ENCODE measurements around the gene RPS2.

The RPS2 gene

DNA sequence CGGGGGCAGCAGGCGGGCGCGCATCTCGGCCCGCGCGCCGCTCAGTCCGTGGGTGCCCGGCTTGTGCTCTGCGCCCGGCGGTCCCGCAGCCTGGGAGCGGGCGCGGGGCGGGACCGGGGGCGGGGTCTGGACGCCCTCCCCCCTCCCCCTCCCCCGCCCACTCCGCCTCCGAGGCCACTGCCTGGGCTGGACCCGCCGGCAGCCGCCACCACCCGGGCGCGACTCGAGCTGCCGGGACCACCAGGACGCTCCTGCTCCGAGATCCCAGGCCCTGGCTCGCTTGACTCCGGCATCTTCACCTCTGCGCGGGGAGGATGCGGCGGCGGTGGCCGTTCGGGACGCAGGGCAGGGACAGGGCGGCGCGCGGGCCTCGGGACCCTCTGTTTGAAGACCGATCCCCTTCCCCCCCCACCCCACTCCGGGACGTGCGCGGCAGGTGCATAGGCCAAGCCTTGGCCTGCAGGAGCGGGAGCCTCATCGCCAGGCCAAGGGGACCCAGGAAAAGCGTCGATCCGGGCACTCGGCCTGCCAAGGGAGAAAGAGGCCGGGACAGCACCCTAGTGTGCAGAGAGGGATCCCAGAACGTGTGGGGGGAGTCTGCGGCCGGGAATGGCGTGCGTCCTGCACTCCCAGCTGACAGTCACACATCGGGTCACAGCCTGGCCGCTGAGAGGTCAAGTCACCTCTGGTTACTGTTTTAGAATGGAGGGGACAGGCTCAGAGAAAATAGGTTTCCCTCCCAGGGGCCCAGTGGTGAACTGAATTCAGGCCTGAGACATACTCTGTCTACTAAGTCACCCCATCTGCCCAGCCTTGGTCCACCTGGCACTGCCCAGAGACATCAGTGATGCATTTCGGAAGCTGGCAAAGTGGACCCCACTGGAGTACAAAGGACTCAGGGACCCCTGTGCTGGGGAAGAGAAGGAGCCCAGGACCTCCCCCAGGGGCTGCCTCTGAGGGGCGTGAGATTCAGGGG, 46.0 kb downstream of the RPS2 start, which contains the start of gene HS3ST6:
Gene HS3ST6, minus strand, starts transcription at position 65 of the 976 bp plus-strand sequence. CDS start 92 bp downstream, outside the sequence.
- H3K9me3 Mint-ChIP-seq = no peaks in the 10 kb centered on the region
- no peak within 1 kb of the TSS for H3K27ac Mint-ChIP-seq
- peaks cover 63 to 81% of the 10 kb centered on the region in 2 donors for H3K27me3 Mint-ChIP-seq
- no peak within 1 kb of the TSS for H3K4me3 Mint-ChIP-seq
- no peaks in the 10 kb centered on the region for H3K4me1 Mint-ChIP-seq (ENCODE audit: low read depth in 2 of 2)
- DNase-seq (no peak), ATAC-seq (replicated peaks) (no peak)
- no peaks in the 10 kb centered on the region for H3K36me3 Mint-ChIP-seq (ENCODE audit: insufficient read depth)

DNA sequence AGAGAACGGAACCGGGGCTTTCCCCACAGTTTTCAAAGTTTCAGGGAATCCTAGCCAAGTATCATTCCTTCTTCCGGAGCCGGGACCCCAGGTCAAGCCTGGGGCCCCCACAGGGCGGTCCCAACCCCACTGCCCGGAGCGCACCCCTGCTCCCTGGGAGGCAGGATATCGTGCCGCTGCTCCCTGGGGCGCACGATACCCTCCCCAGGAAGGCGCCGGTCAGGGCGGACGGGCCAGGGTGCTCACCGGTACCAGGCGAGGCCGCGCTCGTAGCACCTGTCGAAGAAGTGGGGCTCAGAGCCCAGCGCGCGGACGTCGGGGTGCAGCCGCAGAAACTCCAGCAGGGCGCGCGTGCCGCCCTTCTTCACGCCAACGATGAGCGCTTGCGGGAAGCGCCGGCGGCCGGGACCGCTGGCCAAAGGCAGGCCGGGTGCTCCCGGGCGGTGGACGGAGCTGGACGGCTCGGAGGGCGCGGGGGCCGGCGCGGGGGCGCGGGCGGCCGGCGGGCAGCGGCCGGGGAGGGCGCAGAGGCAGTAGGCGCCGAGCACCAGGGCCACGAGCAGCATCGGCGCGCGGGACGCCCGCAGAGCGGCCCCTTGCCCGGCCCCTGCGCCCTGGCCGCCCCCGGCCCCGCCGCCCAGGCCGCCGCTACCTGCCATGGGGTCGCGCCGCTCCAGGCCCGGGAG, 46.8 kb downstream of the RPS2 start:
- Mint-ChIP-seq H3K4me3 (no peak overlapping the region), H3K4me1 (ENCODE audit: low read depth in 2 of 2) (no peaks in the 10 kb centered on the region), H3K27ac (no peak overlapping the region), H3K27me3 (peaks cover 57 to 78% of the 10 kb centered on the region in 2 donors), H3K9me3 (no peaks in the 10 kb centered on the region), H3K36me3 (ENCODE audit: insufficient read depth) (no peaks in the 10 kb centered on the region)
- DNase-seq (no peak), ATAC-seq (replicated peaks) (no peak)

DNA sequence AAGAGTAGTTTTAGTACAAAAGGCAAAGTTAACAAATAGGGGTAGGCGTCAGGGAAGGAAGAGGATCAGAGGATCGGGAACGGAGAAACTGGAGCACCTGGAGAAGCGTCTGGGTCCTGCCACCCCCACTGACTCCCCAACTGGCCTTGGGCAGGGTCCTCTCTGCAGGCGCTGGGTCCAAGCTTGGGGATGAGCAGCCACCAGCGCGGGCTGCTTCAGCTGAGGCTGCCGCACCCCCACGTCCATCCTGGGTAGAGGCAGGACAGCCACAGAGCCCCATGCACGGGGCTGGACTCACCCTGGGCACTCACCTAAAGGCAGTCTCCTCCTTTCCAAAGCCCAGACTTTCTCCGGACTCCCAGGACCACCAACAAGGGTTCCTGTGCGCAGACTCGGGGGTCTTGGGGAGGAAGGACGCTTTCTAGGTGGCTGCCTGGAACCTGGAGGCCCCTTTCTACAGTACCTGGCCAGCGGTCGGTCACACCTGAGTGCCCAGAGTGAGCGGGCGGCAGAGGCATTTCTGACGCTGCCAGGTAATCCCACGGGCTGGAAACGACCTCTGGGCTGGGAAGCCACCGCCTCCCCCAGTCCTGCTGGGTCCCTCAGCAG, 47.5 kb downstream of the RPS2 start:
- ATAC-seq (replicated peaks) = no peak
- Mint-ChIP-seq H3K27me3 (peaks cover 50 to 75% of the 10 kb centered on the region in 2 donors), H3K4me3 (no peak overlapping the region), H3K27ac (no peak overlapping the region), H3K36me3 (ENCODE audit: insufficient read depth) (no peaks in the 10 kb centered on the region), H3K9me3 (no peaks in the 10 kb centered on the region), H3K4me1 (ENCODE audit: low read depth in 2 of 2) (no peaks in the 10 kb centered on the region)
- no peak for DNase-seq

DNA sequence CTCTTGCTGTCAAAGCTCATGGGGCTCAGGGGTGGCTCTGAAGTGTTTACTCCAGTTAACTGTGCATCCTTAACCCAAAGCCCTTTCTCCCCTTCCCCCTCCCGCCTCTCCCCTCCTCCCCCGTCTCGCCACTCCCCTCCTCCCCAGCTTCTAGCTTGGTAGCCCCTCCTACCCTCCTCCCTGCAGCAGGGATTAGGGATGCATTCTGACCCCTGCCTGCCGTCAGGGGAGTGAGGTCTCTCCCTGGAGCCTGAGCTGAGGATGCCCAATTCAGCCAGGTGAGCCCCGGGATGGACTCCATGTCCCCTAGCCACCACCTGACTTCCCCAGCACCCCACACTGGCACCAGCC, 48.0 kb downstream of the RPS2 start:
- Mint-ChIP-seq H3K4me3 (no peak overlapping the region), H3K9me3 (no peaks in the 10 kb centered on the region), H3K27ac (no peak overlapping the region), H3K4me1 (ENCODE audit: low read depth in 2 of 2) (no peaks in the 10 kb centered on the region), H3K36me3 (ENCODE audit: insufficient read depth) (no peaks in the 10 kb centered on the region), H3K27me3 (peaks cover 47 to 70% of the 10 kb centered on the region in 2 donors)
- DNase-seq (no peak), ATAC-seq (replicated peaks) (no peak)

DNA sequence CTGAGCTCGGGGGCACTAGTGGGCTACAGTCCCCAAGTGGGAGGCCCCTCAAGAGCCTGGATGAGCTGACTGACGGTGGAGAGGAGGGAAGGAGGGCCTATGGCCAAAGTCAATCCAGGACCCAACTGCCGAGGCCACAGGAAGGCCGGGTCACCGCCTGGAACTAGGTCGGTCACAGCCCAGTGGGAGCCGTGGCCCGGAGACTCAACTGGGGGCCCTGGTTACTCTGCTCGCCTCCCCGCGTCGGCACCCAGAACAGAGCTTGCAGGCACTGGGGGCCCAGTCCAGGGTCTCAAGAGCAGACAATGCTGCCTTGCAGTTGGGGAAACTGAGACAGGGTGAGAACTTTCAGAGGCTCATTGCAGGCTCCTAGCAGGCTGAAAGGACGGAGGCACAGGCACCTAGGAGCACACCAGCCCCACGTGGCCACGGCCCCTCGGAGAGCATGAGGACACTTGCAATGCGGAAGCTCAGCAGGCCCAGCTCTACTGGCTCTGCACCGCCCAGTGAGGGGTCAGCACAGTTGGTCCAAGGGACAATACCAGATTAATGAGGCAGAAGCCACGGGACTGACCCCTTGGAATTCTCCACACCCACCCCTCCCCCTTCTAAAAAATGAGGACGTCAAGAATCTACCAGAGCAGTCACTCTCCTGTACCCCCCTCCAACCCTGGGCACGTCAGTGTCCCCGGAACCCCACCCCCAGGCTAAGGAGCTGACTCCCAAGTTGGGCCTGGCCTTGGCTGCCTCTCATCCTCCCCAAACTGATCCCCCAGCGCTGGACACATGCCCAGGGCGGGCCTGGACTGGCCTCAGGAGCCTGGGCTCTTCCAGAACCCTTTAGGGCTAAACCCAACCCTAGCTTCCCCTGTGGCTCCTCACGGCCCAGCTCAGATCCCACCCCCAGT, 48.6 kb downstream of the RPS2 start:
- Mint-ChIP-seq H3K36me3 (ENCODE audit: insufficient read depth) (no peaks in the 10 kb centered on the region), H3K27ac (no peak overlapping the region), H3K4me1 (ENCODE audit: low read depth in 2 of 2) (no peaks in the 10 kb centered on the region), H3K4me3 (no peak overlapping the region), H3K9me3 (no peaks in the 10 kb centered on the region), H3K27me3 (peaks cover 41 to 64% of the 10 kb centered on the region in 2 donors)
- ATAC-seq (replicated peaks) (no peak), DNase-seq (no peak)

DNA sequence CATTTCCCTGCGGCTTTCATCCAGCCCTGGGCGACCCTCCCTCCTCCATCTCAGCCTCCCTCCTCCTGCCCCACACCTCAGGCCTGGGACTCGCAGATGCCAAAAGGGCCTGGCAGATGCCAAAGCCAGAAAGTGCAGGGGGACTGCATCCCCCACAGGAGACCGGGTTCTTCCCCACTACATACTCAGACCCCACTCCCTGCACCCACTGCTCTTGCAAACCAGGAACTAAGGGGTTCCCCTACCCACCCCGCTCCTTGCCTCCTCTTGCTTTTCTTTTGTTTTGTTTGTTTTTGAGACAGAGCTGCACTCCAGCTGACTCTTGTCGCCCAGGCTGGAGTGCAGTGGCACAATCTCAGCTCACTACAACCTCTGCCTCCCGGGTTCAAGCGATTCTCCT, 49.6 kb downstream of the RPS2 start:
- H3K4me1 Mint-ChIP-seq (ENCODE audit: low read depth in 2 of 2) = no peaks in the 10 kb centered on the region
- H3K36me3 Mint-ChIP-seq (ENCODE audit: insufficient read depth) = no peaks in the 10 kb centered on the region
- H3K27ac Mint-ChIP-seq = no peak overlapping the region
- DNase-seq (no peak), ATAC-seq (replicated peaks) (no peak)
- no peaks in the 10 kb centered on the region for H3K9me3 Mint-ChIP-seq
- H3K4me3 Mint-ChIP-seq = no peak overlapping the region
- H3K27me3 Mint-ChIP-seq = peaks cover 31 to 54% of the 10 kb centered on the region in 2 donors

DNA sequence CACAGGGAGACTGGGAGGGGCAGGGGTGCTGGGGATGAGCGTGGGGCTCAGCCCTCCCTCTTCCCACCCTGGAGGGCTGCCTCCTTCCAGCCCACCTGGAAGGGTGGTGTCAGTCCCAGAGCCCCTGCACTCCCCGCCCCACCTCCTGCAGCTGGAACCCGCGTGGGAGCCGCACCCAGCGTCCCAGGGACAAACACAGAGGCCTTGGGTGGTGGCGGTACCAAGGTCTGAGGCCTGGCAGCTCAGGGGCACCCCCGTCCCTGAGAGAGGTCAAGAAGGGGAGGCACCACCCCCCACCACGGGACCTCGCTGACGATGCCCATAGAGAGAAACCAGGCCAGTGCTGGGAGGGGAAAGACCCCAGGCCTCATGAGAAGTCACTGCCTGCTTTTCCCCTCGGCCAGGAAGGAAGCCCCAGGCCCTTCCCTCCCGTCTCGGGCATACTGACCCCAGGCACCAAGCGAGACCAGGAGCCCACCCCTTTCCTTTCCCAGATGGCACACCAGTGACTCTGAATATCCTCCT, 50.5 kb downstream of the RPS2 start:
- H3K4me1 Mint-ChIP-seq (ENCODE audit: low read depth in 2 of 2) = no peaks in the 10 kb centered on the region
- no peaks in the 10 kb centered on the region for H3K36me3 Mint-ChIP-seq (ENCODE audit: insufficient read depth)
- H3K9me3 Mint-ChIP-seq = no peaks in the 10 kb centered on the region
- H3K4me3 Mint-ChIP-seq = no peak overlapping the region
- ATAC-seq (replicated peaks) = no peak
- H3K27ac Mint-ChIP-seq = no peak overlapping the region
- no peak for DNase-seq
- H3K27me3 Mint-ChIP-seq = peaks cover 26 to 53% of the 10 kb centered on the region in 2 donors

DNA sequence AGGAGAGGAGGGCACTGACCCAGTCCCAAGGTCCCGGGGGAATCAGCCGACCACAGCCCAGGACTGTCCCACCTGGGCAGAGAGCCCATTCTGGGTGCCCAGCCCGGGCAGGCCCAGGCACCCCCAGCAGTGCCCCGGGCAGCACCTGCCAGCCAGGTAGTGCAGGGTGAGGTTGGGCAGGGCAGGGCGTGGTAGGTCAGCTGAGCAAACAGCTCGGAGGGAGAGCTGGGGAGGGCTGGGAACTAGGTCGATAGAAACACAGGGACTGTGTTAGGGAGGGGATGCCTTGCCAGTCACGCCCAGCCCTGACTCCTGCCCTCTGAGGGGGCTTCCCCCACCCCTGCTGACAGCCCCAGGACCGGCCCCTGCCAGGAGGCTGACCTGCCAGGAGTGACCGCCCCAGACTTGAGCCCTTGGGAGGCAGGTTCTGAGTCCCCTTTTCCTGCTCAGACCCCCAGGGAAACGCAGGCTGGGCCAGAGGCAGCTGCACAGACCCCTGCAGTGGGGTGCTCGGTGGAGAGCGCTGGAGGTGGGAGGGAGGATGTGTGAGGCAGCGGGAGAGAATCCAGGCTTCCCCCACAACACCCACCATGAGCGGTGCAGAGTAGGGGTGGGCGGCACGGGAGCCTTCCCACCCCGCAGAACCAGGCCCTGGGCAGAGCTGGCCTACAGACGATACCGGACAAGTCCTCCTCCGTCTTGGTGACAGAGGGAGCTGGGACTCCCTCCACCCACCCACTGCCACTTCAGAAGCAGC, 51.1 kb downstream of the RPS2 start:
- no peak overlapping the region for H3K27ac Mint-ChIP-seq
- DNase-seq = no peak
- H3K27me3 Mint-ChIP-seq = peaks cover 31 to 53% of the 10 kb centered on the region in 2 donors
- ATAC-seq (replicated peaks) = no peak
- H3K4me3 Mint-ChIP-seq = no peak overlapping the region
- H3K9me3 Mint-ChIP-seq = no peaks in the 10 kb centered on the region
- no peaks in the 10 kb centered on the region for H3K36me3 Mint-ChIP-seq (ENCODE audit: insufficient read depth)
- H3K4me1 Mint-ChIP-seq (ENCODE audit: low read depth in 2 of 2) = no peaks in the 10 kb centered on the region

DNA sequence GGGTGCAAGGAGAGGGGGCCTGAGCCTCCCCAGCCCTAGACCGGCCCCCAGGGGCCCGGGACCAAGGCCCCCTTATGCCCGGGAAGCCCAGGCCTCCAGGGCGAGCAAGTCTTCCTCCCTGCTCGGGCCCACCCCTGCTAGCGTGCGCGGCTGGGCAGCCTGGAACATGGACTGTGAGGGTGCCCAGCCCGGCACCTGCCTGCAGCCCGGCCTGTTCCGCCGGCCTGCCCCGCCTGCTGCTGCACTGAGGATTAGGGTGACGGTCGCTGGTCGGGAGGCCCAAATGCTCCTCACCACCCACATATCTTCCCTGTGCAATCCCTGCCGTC, 52.4 kb downstream of the RPS2 start:
- H3K27me3 Mint-ChIP-seq = peaks cover 31 to 55% of the 10 kb centered on the region in 2 donors
- H3K9me3 Mint-ChIP-seq = no peaks in the 10 kb centered on the region
- H3K4me1 Mint-ChIP-seq (ENCODE audit: low read depth in 2 of 2) = no peaks in the 10 kb centered on the region
- no peaks in the 10 kb centered on the region for H3K36me3 Mint-ChIP-seq (ENCODE audit: insufficient read depth)
- DNase-seq (no peak), ATAC-seq (replicated peaks) (no peak)
- no peak overlapping the region for H3K4me3 Mint-ChIP-seq
- H3K27ac Mint-ChIP-seq = no peak overlapping the region

All from effector memory CD8-positive, alpha-beta T cell (primary cell).